Caco-2 (cell line): ENCODE data around the gene DGKG. TPM values are rescaled to one million over a fixed set of nuclear protein-coding genes. Genes with fewer than 3 reads are reported as not detected.

ENCODE experiments used
- BruUV-seq: library from RNA; stranded (reverse); fragments of 400-500 nt; replicated peaks from 2 replicates; lab custom pipeline; 2021; lab: Mats Ljungman, UMichigan
- CTCF ChIA-PET: fragments of 300-600 bp; sonication (Branson Sonifier 250); formaldehyde crosslinking; loops from one replicate; lab custom pipeline; 2022; ENCODE audit warnings: antibody characterized with exemption; lab: Charles Lee
- POLR2A ChIA-PET: fragments of 300-600 bp; sonication (Branson Sonifier 250); formaldehyde crosslinking; loops from one replicate; lab custom pipeline; 2022; ENCODE audit warnings: antibody characterized with exemption; lab: Charles Lee
- DNase-seq, 2 experiments: peaks; one replicate each; pipeline versions ENCODE4 v3.0.0 to v3.0.0-alpha.2; 2020 to 2022
- H3K27me3 ChIP-seq: replicated peaks from 2 replicates; pipeline ENCODE4 v1.6.0; 2011; ENCODE audit warnings: low read length; ENCODE audit not compliant: control insufficient read depth, insufficient read depth
- H3K36me3 ChIP-seq: 2 replicates; pipeline ENCODE4 v1.5.1; 2011; ENCODE audit warnings: low read length; ENCODE audit not compliant: control insufficient read depth, insufficient read depth
- H3K4me1 ChIP-seq: fragments of 250-450 bp; sonication (Bioruptor Pico); 2 replicates; pipeline ENCODE4 v1.5.1; 2020; ENCODE audit warnings: mild to moderate bottlenecking
- H3K4me3 ChIP-seq: 2 replicates; pipeline ENCODE4 v1.5.1; 2011; ENCODE audit warnings: low read depth, mild to moderate bottlenecking, control low read depth, low read length
- H3K9me3 ChIP-seq: fragments of 250-450 bp; sonication (Bioruptor Pico); 2 replicates; pipeline ENCODE4 v1.5.1; 2020; ENCODE audit warnings: mild to moderate bottlenecking, moderate library complexity
- H3K27ac Mint-ChIP-seq: one replicate; pipeline ENCODE4 v1.8.0; 2022; ENCODE audit warnings: mixed read lengths; ENCODE audit not compliant: unreplicated experiment
- H3K27me3 Mint-ChIP-seq: one replicate; pipeline ENCODE4 v1.8.0; 2022; ENCODE audit warnings: mixed read lengths; ENCODE audit not compliant: insufficient read depth, unreplicated experiment
- H3K36me3 Mint-ChIP-seq: one replicate; pipeline ENCODE4 v1.8.0; 2022; ENCODE audit warnings: mild to moderate bottlenecking, mixed read lengths; ENCODE audit not compliant: insufficient read depth, unreplicated experiment
- H3K4me1 Mint-ChIP-seq: one replicate; pipeline ENCODE4 v1.8.0; 2022; ENCODE audit warnings: low read depth, mixed read lengths; ENCODE audit not compliant: unreplicated experiment
- H3K4me3 Mint-ChIP-seq: one replicate; pipeline ENCODE4 v1.8.0; 2022; ENCODE audit warnings: mild to moderate bottlenecking, moderate library complexity, mixed read lengths; ENCODE audit not compliant: unreplicated experiment
- H3K9me3 Mint-ChIP-seq: one replicate; pipeline ENCODE4 v1.8.0; 2022; ENCODE audit warnings: mixed read lengths; ENCODE audit not compliant: unreplicated experiment
- intact Hi-C: fragments of 100-400 bp; cut with micrococcal nuclease; formaldehyde crosslinking; loops from one replicate; pipeline ENCODE4 v1.10.0; 2022; ENCODE audit not compliant: unreplicated experiment
- total RNA-seq: library from RNA; stranded (reverse); gene quantifications from 2 replicates; pipeline ENCODE4 v1.2.3, GENCODE V29; 2022
- TF ChIP-seq, protein P1 (sequence below), 2 experiments: fragments of 200-600 bp in 1 of 2; IDR thresholded peaks; 1 replicate in 1 of 2; 2 replicates in 1 of 2; pipeline versions ENCODE4 v1.5.1 to v1.8.0; 2011 to 2022; ENCODE audit warnings: antibody characterized with exemption in 1 of 2, control low read depth in 1 of 2, inconsistent platforms in 1 of 2, low read depth in 1 of 2, low read length in 1 of 2, mild to moderate bottlenecking in 1 of 2, moderate library complexity in 1 of 2; ENCODE audit not compliant: insufficient read depth in 1 of 2, severe bottlenecking in 1 of 2, unreplicated experiment in 1 of 2

DGKG gene
- total RNA-seq, 1 experiment from 2014 or later = 0.32 TPM

DNA sequence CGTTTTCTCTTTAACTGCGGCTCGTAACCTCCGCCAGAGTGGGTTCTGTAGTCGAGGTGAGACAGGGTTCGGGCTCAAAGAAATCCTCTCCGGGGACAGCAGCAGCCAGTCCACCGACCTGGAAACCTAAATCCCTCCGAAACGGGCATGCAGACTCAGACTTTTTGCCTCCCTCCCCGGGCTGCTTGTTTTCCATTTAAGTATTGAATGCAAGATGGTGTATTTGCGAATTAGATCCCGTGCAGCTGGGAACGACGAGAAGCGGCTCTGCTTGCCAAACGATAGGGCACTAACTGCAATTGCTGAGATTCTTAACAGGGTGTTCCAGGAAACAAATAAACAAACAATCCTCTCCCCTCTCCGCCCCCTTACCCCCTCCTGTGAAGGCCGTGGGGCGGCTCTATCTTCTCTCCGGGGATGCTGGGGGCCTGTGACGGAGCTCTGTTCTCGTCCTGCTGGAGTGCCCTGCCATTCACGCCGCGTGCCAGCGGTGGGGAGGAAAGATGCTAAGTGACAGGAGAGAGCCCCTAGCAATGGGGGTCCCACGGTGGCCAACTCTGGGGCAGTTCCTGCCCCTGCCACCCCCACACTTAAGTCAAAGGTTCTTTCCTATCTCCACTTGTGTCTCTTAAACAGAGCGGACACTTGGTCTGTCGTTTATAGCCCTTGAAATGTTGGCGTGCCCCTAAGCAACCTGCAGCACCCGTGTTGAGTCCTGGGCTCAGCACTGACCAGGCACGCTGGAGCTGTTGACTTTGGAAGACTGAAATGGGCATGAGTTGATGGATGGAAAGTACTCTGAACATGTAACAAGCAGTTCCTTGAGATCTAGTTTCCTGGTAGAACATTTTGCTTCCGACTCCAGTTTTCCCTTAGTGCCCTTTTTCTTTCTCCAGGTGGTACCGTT, 251.9 kb downstream of the DGKG start:
- peak in 1 of 2 experiments; percentile 21 for DNase-seq
- H3K27me3 ChIP-seq = no peaks in the 10 kb centered on the region
- peaks cover 8% of the 10 kb centered on the region; the same call in 1 of the 2 replicates for H3K4me1 ChIP-seq
- peak overlapping the region; percentile 46 for H3K4me3 ChIP-seq
- BruUV-seq = no TSS peak
- H3K36me3 ChIP-seq = no peaks in the 10 kb centered on the region
- Mint-ChIP-seq H3K9me3 (no peaks in the 10 kb centered on the region), H3K27ac (peak overlapping the region; percentile 79), H3K27me3 (no peaks in the 10 kb centered on the region), H3K4me1 (peaks cover 25% of the 10 kb centered on the region), H3K4me3 (peak overlapping the region; percentile 80), H3K36me3 (peaks cover 19% of the 10 kb centered on the region)
- POLR2A ChIA-PET = no interaction called here
- intact Hi-C loops = loop anchor here (1.0 to 5.0 kb wide), 5 partner anchors 12 to 132 kb away; no protein-coding TSS in a partner anchor
- TF ChIP-seq, protein P1, sequence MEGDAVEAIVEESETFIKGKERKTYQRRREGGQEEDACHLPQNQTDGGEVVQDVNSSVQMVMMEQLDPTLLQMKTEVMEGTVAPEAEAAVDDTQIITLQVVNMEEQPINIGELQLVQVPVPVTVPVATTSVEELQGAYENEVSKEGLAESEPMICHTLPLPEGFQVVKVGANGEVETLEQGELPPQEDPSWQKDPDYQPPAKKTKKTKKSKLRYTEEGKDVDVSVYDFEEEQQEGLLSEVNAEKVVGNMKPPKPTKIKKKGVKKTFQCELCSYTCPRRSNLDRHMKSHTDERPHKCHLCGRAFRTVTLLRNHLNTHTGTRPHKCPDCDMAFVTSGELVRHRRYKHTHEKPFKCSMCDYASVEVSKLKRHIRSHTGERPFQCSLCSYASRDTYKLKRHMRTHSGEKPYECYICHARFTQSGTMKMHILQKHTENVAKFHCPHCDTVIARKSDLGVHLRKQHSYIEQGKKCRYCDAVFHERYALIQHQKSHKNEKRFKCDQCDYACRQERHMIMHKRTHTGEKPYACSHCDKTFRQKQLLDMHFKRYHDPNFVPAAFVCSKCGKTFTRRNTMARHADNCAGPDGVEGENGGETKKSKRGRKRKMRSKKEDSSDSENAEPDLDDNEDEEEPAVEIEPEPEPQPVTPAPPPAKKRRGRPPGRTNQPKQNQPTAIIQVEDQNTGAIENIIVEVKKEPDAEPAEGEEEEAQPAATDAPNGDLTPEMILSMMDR (IDR thresholded peaks at IDR 0.05; ENCODE audit: insufficient read depth in 1 of 2, low read depth in 1 of 2, low read length in 1 of 2, severe bottlenecking in 1 of 2, unreplicated experiment in 1 of 2) = no peak
- no peaks in the 10 kb centered on the region for H3K9me3 ChIP-seq
- CTCF ChIA-PET = interaction anchor here (1.1 to 1.7 kb wide), 2 partner anchors 13 to 107 kb away, joined by 3 to 5 read pairs; no protein-coding TSS in a partner anchor

DNA sequence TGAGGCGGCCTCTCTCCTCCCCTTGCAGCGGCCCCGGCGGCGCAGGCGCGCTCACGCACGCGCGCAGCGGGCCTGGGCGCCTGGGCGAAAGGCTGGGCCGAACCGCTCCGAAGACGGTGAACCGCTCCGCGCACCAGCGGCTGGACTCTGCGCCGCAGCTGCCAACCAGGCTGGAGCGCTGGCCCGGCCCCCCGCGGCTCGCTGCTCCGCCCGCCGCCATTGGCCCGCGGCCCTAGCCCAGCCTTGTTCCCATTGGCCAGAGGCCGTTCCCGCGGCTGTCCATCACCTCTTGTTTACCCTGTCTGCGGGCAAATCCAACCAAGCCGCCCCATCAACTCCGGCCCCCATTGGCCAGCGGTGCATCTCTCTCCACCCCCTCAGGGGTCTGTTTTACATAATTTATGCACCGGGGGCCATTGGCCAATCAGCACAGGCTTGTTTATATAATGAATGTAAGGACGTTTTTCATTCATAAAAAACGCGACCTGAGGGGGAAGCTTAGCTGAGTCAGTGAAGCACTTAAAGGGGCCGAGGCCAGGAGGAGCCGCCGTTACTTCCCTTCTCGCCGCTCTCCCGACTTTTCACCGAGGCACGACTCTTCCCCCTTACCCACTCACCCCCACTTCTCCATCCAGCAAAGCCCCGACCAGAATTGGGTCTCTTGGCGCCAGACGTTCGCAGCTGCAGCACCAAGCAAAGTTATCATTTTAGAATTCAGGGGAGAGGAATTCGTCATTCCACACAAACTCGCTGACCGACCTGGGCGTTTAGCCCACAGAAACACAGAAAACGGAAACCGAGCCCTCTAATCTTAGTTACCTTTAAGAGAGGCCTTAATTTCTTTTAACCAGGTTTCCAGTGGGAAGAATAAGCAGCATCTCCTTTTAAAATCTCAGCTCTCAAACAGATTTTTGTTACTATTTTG, 252.8 kb downstream of the DGKG start, which contains the start of gene ETV5:
Gene ETV5 (minus strand): TSS at position 149 of the 925 bp plus-strand sequence. CDS start 3,221 bp downstream, outside the sequence.
- Histone ChIP-seq H3K27me3 (no peaks in the 10 kb centered on the region), H3K4me1 (peaks cover 8% of the 10 kb centered on the region; the same call in 1 of the 2 replicates), H3K4me3 (peak within 1 kb of the TSS; percentile 64), H3K36me3 (no peaks in the 10 kb centered on the region), H3K9me3 (no peaks in the 10 kb centered on the region)
- Mint-ChIP-seq H3K9me3 (no peaks in the 10 kb centered on the region), H3K27ac (peak within 1 kb of the TSS; percentile 79), H3K27me3 (no peaks in the 10 kb centered on the region), H3K4me3 (peak within 1 kb of the TSS; percentile 80), H3K36me3 (peaks cover 19% of the 10 kb centered on the region), H3K4me1 (peaks cover 25% of the 10 kb centered on the region)
- POLR2A ChIA-PET = no interaction called here
- TSS peak; percentile 99 for BruUV-seq
- CTCF ChIA-PET = interaction anchor here (1.7 kb wide), 1 partner anchor 12 kb away, joined by 5 read pairs; no protein-coding TSS in a partner anchor
- TF ChIP-seq, protein P1 (IDR thresholded peaks at IDR 0.05; ENCODE audit: insufficient read depth in 1 of 2, low read depth in 1 of 2, low read length in 1 of 2, severe bottlenecking in 1 of 2, unreplicated experiment in 1 of 2) = no peak
- DNase-seq = peak; percentile 99
- intact Hi-C loops = loop anchor here (1.0 to 5.0 kb wide), 5 partner anchors 12 to 133 kb away; no protein-coding TSS in a partner anchor
